ENCODE data around the gene CHMP1B. TPM values are rescaled to one million over a fixed set of nuclear protein-coding genes. Genes with fewer than 3 reads are reported as not detected.
"Not testable (repeated sequence)": the region's sequence is repeated elsewhere in the genome, so short reads cannot be mapped to it uniquely, and the experiment has no call there.

Gene CHMP1B
- polyA plus RNA-seq, 1 donor, result 21.7 TPM

GRCh38 chr18:11839556-11839955 lies 11.7 kb upstream of the CHMP1B start:
- DNase-seq (ENCODE audit: low read depth), result no peak

GRCh38 chr18:11840493-11840892 lies 10.7 kb upstream of the CHMP1B start:
- no peak for DNase-seq (ENCODE audit: low read depth)

- no peak for DNase-seq (ENCODE audit: low read depth)
These were observed 8.7 kb upstream of the CHMP1B start for GRCh38 chr18:11842562-11842961.

GRCh38 chr18:11844436-11844835 lies 6.8 kb upstream of the CHMP1B start:
- DNase-seq (ENCODE audit: low read depth), result no peak

- no peak for DNase-seq (ENCODE audit: low read depth)
These were observed 5.6 kb upstream of the CHMP1B start for GRCh38 chr18:11845654-11846053.

GRCh38 chr18:11847811-11848210 lies 3.4 kb upstream of the CHMP1B start:
- DNase-seq (ENCODE audit: low read depth), result no peak

- DNase-seq (ENCODE audit: low read depth), result no peak
These were observed 1.9 kb upstream of the CHMP1B start for GRCh38 chr18:11849279-11849678.

- DNase-seq (ENCODE audit: low read depth), result no peak
These were observed 1.2 kb upstream of the CHMP1B start for GRCh38 chr18:11849841-11850634.

GRCh38 chr18:11850821-11851145 lies 430 bp upstream of the CHMP1B start:
- peak; percentile 71 for DNase-seq (ENCODE audit: low read depth)

GRCh38 chr18:11851806-11852337 lies 659 bp downstream of the CHMP1B start:
- DNase-seq (ENCODE audit: low read depth), result no peak

- DNase-seq (ENCODE audit: low read depth), result not testable (repeated sequence)
These were observed 3.3 kb downstream of the CHMP1B start for GRCh38 chr18:11854554-11854953.

- no peak for DNase-seq (ENCODE audit: low read depth)
These were observed 6.1 kb downstream of the CHMP1B start for GRCh38 chr18:11857177-11857887.

GRCh38 chr18:11859282-11859830 lies 8.1 kb downstream of the CHMP1B start:
- DNase-seq (ENCODE audit: low read depth), result no peak

GRCh38 chr18:11859903-11860407 lies 8.7 kb downstream of the CHMP1B start:
- no peak for DNase-seq (ENCODE audit: low read depth)

- no peak for DNase-seq (ENCODE audit: low read depth)
These were observed 9.6 kb downstream of the CHMP1B start for GRCh38 chr18:11860594-11861450.

GRCh38 chr18:11861583-11862288 lies 10.5 kb downstream of the CHMP1B start:
- no peak for DNase-seq (ENCODE audit: low read depth)

GRCh38 chr18:11862468-11863137 lies 11.4 kb downstream of the CHMP1B start:
- DNase-seq (ENCODE audit: low read depth), result no peak

- no peak for DNase-seq (ENCODE audit: low read depth)
These were observed 13.3 kb downstream of the CHMP1B start for GRCh38 chr18:11864471-11864870.

GRCh38 chr18:11865071-11865470 lies 13.9 kb downstream of the CHMP1B start:
- no peak for DNase-seq (ENCODE audit: low read depth)

GRCh38 chr18:11866329-11866728 lies 15.1 kb downstream of the CHMP1B start:
- no peak for DNase-seq (ENCODE audit: low read depth)

Data from forelimb muscle (tissue), 1 donor.